IMR-90 (cell line): Measurements from ENCODE around the gene HSPG2. TPM values are rescaled to one million over a fixed set of nuclear protein-coding genes. Genes with fewer than 3 reads are reported as not detected.

Experiments used
- ATAC-seq: fragments of 200-7000 bp; cut with Tn5 transposase; 2 replicates; pipeline ENCODE4 v1.9.1; 2020; ENCODE audit warnings: low read depth, mild to moderate bottlenecking, moderate library complexity
- BruUV-seq: library from RNA; stranded (reverse); fragments of 400-500 nt; replicated peaks from 2 replicates; lab custom pipeline; 2021; lab: Mats Ljungman, UMichigan
- CTCF ChIA-PET: fragments of 300-600 bp; formaldehyde crosslinking; extraction: SDS; loops from one replicate; lab custom pipeline; 2021; ENCODE audit warnings: antibody characterized with exemption; lab: Yijun Ruan, JAX
- POLR2A ChIA-PET: fragments of 300-600 bp; sonication (Branson Sonifier 250); formaldehyde crosslinking; loops from one replicate; lab custom pipeline; 2022; ENCODE audit warnings: antibody characterized with exemption; ENCODE audit not compliant: unreplicated experiment; lab: Charles Lee
- DNase-seq: peaks from one replicate; pipeline ENCODE4 v3.0.0; 2013
- H2AFZ ChIP-seq: replicated peaks from 2 replicates; pipeline ENCODE3; 2013; ENCODE audit warnings: low read length, mild to moderate bottlenecking; ENCODE audit not compliant: poor library complexity
- H2AK5ac ChIP-seq: 2 replicates; pipeline ENCODE4 v1.6.1; 2013; ENCODE audit warnings: low read depth, low read length, inconsistent platforms
- H2AK9ac ChIP-seq: replicated peaks from 2 replicates; pipeline ENCODE3; 2013; ENCODE audit warnings: mild to moderate bottlenecking, low read depth, low read length, moderate library complexity; ENCODE audit not compliant: poor library complexity
- H2BK120ac ChIP-seq: 2 replicates; pipeline ENCODE4 v1.6.1; 2013; ENCODE audit warnings: low read depth, low read length, inconsistent platforms
- H2BK15ac ChIP-seq: 3 replicates; pipeline ENCODE4 v1.6.1; 2013; ENCODE audit warnings: low read depth, low read length, inconsistent platforms
- H2BK20ac ChIP-seq: 2 replicates; pipeline ENCODE4 v1.6.1; 2013; ENCODE audit warnings: low read depth, mild to moderate bottlenecking, inconsistent platforms, low read length, moderate library complexity
- H2BK5ac ChIP-seq: 2 replicates; pipeline ENCODE4 v1.6.1; 2013; ENCODE audit warnings: mild to moderate bottlenecking, low read depth, low read length, inconsistent platforms; ENCODE audit not compliant: poor library complexity, severe bottlenecking
- H3K14ac ChIP-seq: replicated peaks from 2 replicates; pipeline ENCODE4 v1.6.1; 2013; ENCODE audit warnings: low read depth, low read length, inconsistent platforms
- H3K18ac ChIP-seq: 2 replicates; pipeline ENCODE4 v1.6.1; 2013; ENCODE audit warnings: low read depth, low read length, control low read depth
- H3K23ac ChIP-seq: 2 replicates; pipeline ENCODE4 v1.6.1; 2013; ENCODE audit warnings: low read depth, low read length, inconsistent platforms
- H3K27ac ChIP-seq: 2 replicates; pipeline ENCODE4 v1.5.1; 2013; ENCODE audit warnings: mild to moderate bottlenecking, control low read depth, low read length; ENCODE audit not compliant: insufficient read depth
- H3K27me3 ChIP-seq: 2 replicates; pipeline ENCODE4 v1.6.1; 2013; ENCODE audit warnings: low read length; ENCODE audit not compliant: control insufficient read depth, insufficient read depth
- H3K36me3 ChIP-seq: 2 replicates; pipeline ENCODE4 v1.6.1; 2013; ENCODE audit warnings: low read length, mixed read lengths; ENCODE audit not compliant: control insufficient read depth, insufficient read depth
- H3K4ac ChIP-seq: 2 replicates; pipeline ENCODE4 v1.6.1; 2013; ENCODE audit warnings: low read depth, low read length, inconsistent platforms
- H3K4me1 ChIP-seq: 2 replicates; pipeline ENCODE4 v1.6.1; 2013; ENCODE audit warnings: low read length, mixed read lengths; ENCODE audit not compliant: control insufficient read depth, insufficient read depth
- H3K4me2 ChIP-seq: 2 replicates; pipeline ENCODE4 v1.6.1; 2013; ENCODE audit warnings: low read depth, mild to moderate bottlenecking, control low read depth, low read length, moderate library complexity
- H3K4me3 ChIP-seq: 2 replicates; pipeline ENCODE4 v1.5.1; 2013; ENCODE audit warnings: low read depth, mild to moderate bottlenecking, control low read depth, low read length, moderate library complexity; ENCODE audit not compliant: insufficient read depth
- H3K56ac ChIP-seq: 2 replicates; pipeline ENCODE4 v1.6.1; 2013; ENCODE audit warnings: low read length, inconsistent platforms; ENCODE audit not compliant: insufficient read depth; ENCODE audit errors: extremely low read depth
- H3K79me1 ChIP-seq, 2 experiments: 2 replicates each; pipeline ENCODE4 v1.6.1; 2013; ENCODE audit warnings: low read length in 2 of 2, inconsistent platforms in 1 of 2, low read depth in 1 of 2
- H3K9ac ChIP-seq: 2 replicates; pipeline ENCODE4 v1.6.1; 2013; ENCODE audit warnings: low read depth, low read length, control low read depth
- H3K9me1 ChIP-seq: 2 replicates; pipeline ENCODE4 v1.6.1; 2013; ENCODE audit warnings: low read length, inconsistent platforms; ENCODE audit not compliant: insufficient read depth
- H3K9me3 ChIP-seq: 2 replicates; pipeline ENCODE4 v1.6.1; 2013; ENCODE audit warnings: low read length; ENCODE audit not compliant: control insufficient read depth, insufficient read depth
- H4K20me1 ChIP-seq: 2 replicates; pipeline ENCODE4 v1.6.1; 2013; ENCODE audit warnings: low read length, inconsistent platforms; ENCODE audit not compliant: insufficient read depth
- H4K5ac ChIP-seq: 2 replicates; pipeline ENCODE4 v1.6.1; 2013; ENCODE audit warnings: mild to moderate bottlenecking, low read depth, low read length, control low read depth
- H4K8ac ChIP-seq, 2 experiments: 2 replicates each; pipeline ENCODE4 v1.6.1; 2013; ENCODE audit warnings: low read depth in 2 of 2, low read length in 2 of 2, control low read depth in 1 of 2, inconsistent platforms in 1 of 2
- H4K91ac ChIP-seq: 2 replicates; pipeline ENCODE4 v1.6.1; 2013; ENCODE audit warnings: low read depth, low read length, inconsistent platforms; ENCODE audit not compliant: insufficient read depth
- BHLHE40 ChIP-seq: fragments of 150-350 bp; IDR thresholded peaks from 2 replicates; pipeline ENCODE4 v1.6.1; 2016; ENCODE audit warnings: mild to moderate bottlenecking, low read depth, low read length
- CEBPB ChIP-seq: IDR thresholded peaks from 2 replicates; pipeline ENCODE4 v1.6.1; 2012; ENCODE audit warnings: low read depth, low read length, improper control_type of control experiment
- CHD1 ChIP-seq: IDR thresholded peaks from 2 replicates; pipeline ENCODE4 v1.6.1; 2012; ENCODE audit warnings: low read depth, low read length, improper control_type of control experiment
- CTCF ChIP-seq: conservative IDR thresholded peaks from 2 replicates; pipeline ENCODE4 v1.5.1; 2012; ENCODE audit warnings: mild to moderate bottlenecking, low read depth, low read length, improper control_type of control experiment
- ELK1 ChIP-seq: fragments of 150-350 bp; IDR thresholded peaks from 2 replicates; pipeline ENCODE4 v1.6.1; 2016; ENCODE audit warnings: low read depth, mild to moderate bottlenecking, low read length, moderate library complexity, borderline replicate concordance
- FOS ChIP-seq: fragments of 150-350 bp; IDR thresholded peaks from 2 replicates; pipeline ENCODE4 v1.6.1; 2016; ENCODE audit warnings: low read depth, low read length
- MAFK ChIP-seq: IDR thresholded peaks from 2 replicates; pipeline ENCODE4 v1.6.1; 2012; ENCODE audit warnings: low read depth, low read length, improper control_type of control experiment
- MAZ ChIP-seq: IDR thresholded peaks from 2 replicates; pipeline ENCODE4 v1.6.1; 2012; ENCODE audit warnings: low read depth, mild to moderate bottlenecking, low read length, improper control_type of control experiment, moderate library complexity, borderline replicate concordance
- MXI1 ChIP-seq: IDR thresholded peaks from 2 replicates; pipeline ENCODE4 v1.6.1; 2012; ENCODE audit warnings: low read depth, mild to moderate bottlenecking, low read length, moderate library complexity, borderline replicate concordance
- NFE2L2 ChIP-seq: fragments of 150-350 bp; IDR thresholded peaks from 2 replicates; pipeline ENCODE4 v1.6.1; 2016; ENCODE audit warnings: low read depth, mild to moderate bottlenecking, low read length
- POLR2A ChIP-seq: IDR thresholded peaks from 2 replicates; pipeline ENCODE4 v1.6.1; 2012; ENCODE audit warnings: mild to moderate bottlenecking, low read depth, low read length
- RAD21 ChIP-seq: IDR thresholded peaks from 2 replicates; pipeline ENCODE4 v1.6.1; 2012; ENCODE audit warnings: low read length, improper control_type of control experiment
- RCOR1 ChIP-seq: IDR thresholded peaks from 2 replicates; pipeline ENCODE4 v1.6.1; 2012; ENCODE audit warnings: mild to moderate bottlenecking, low read length, improper control_type of control experiment; ENCODE audit not compliant: insufficient replicate concordance
- RFX5 ChIP-seq: IDR thresholded peaks from 2 replicates; pipeline ENCODE4 v1.8.0; 2012; ENCODE audit warnings: low read depth, mild to moderate bottlenecking, low read length, moderate library complexity
- USF2 ChIP-seq: fragments of 150-350 bp; IDR thresholded peaks from 2 replicates; pipeline ENCODE4 v1.6.1; 2017; ENCODE audit warnings: mild to moderate bottlenecking, antibody characterized with exemption, low read length, low read depth
- WGBS, 2 experiments: methylation state at CpG; one replicate each; pipeline versions ENCODE4 v1.1.5 to v1.1.7; 2013; ENCODE audit warnings: missing lambda C conversion rate in 2 of 2; ENCODE audit not compliant: insufficient read length in 1 of 2; ENCODE audit errors: extremely low coverage in 2 of 2; 5-methylcytosine and 5-hydroxymethylcytosine counted together
- dilution Hi-C: fragments of 300-500 bp; cut with HindIII; formaldehyde crosslinking; loops from one replicate; pipeline ENCODE4 v1.14.3; 2018; ENCODE audit warnings: low sequenced_read_pairs; ENCODE audit not compliant: unreplicated experiment
- in situ Hi-C: fragments of 300-500 bp; cut with MboI; formaldehyde crosslinking; loops from 3 replicates; pipeline ENCODE4 v1.14.3; 2019; ENCODE audit warnings: low sequenced_read_pairs, inconsistent platforms, mixed read lengths
- intact Hi-C: fragments of 100-400 bp; cut with micrococcal nuclease; formaldehyde crosslinking; loops from 2 replicates; pipeline ENCODE4 v1.10.0; 2022
- polyA plus RNA-seq, 3 experiments: library from polyadenylated mRNA; depleted of rRNA; stranded (reverse); fragments of >200 nt; gene quantifications; 2 replicates each; pipeline ENCODE4 v1.2.3, GENCODE V29; 2012; ENCODE audit warnings: low replicate concordance in 1 of 3
- total RNA-seq: library from RNA; depleted of rRNA; stranded (reverse); fragments of >200 nt; gene quantifications from 2 replicates; pipeline ENCODE4 v1.2.3, GENCODE V29; 2012

Gene HSPG2
- total and polyA plus RNA-seq, 2 of the 4 experiments (the other 2 are of a cell fraction) = 15.8 to 94.0 TPM

GRCh38 chr1:21834666-21835065 is 102.4 kb downstream of the HSPG2 start:
- Histone ChIP-seq H3K56ac (no peak overlapping the region), H2AFZ (no peak overlapping the region), H2BK120ac (no peak overlapping the region), H3K4me2 (no peak overlapping the region), H2BK20ac (no peak overlapping the region), H4K20me1 (no peaks in the 10 kb centered on the region; the same call in 1 of the 2 replicates), H3K9me3 (peaks cover 9% of the 10 kb centered on the region; the same call in 1 of the 2 replicates), H3K23ac (no peak overlapping the region), H3K27me3 (no peaks in the 10 kb centered on the region), H2AK9ac (no peak overlapping the region), H3K4ac (no peak overlapping the region), H2BK15ac (no peak overlapping the region), H3K4me1 (no peaks in the 10 kb centered on the region), H2AK5ac (no peak overlapping the region), H3K79me1 (peaks cover 0 to 3% of the 10 kb centered on the region in 2 experiments; a peak in 2 of 4 replicates), H4K91ac (no peak overlapping the region), H4K5ac (no peak overlapping the region), H3K4me3 (no peak overlapping the region), H2BK5ac (no peak overlapping the region), H3K36me3 (peaks cover 84% of the 10 kb centered on the region), H3K27ac (no peak overlapping the region), H3K9me1 (no peaks in the 10 kb centered on the region), H3K18ac (no peak overlapping the region), H4K8ac (no peak overlapping the region), H3K14ac (no peak overlapping the region), H3K9ac (no peak overlapping the region)
- DNase-seq = no peak
- intact Hi-C loops = no loop called here
- POLR2A ChIA-PET = no interaction called here
- dilution Hi-C loops = no loop called here
- no peak for ATAC-seq
- BruUV-seq = no TSS peak
- WGBS, 2 experiments = 100% methylated on average over 8 of the region's 16 CpGs; no CpG with 5 or more reads in 1 of the 2 experiments
- no peak for TF ChIP-seq RFX5
- TF ChIP-seq MAZ = no peak
- TF ChIP-seq NFE2L2 = no peak
- TF ChIP-seq RCOR1 = no peak
- no peak for TF ChIP-seq ELK1
- TF ChIP-seq CHD1 = no peak
- TF ChIP-seq MXI1 = no peak
- no peak for TF ChIP-seq FOS
- no peak for TF ChIP-seq POLR2A
- TF ChIP-seq MAFK = no peak
- TF ChIP-seq USF2 = no peak
- no peak for TF ChIP-seq CEBPB
- TF ChIP-seq BHLHE40 = no peak
- no peak for TF ChIP-seq RAD21
- TF ChIP-seq CTCF = no peak
- CTCF ChIA-PET = no interaction called here
- in situ Hi-C loops = no loop called here
